Panc1 (cell line): Measurements from ENCODE around the gene MYH11. TPM values are rescaled to one million over a fixed set of nuclear protein-coding genes. Genes with fewer than 3 reads are reported as not detected.

Source experiments
- ATAC-seq: fragments of 200-7000 bp; cut with Tn5 transposase; 2 replicates; pipeline ENCODE4 v1.9.1; 2020; ENCODE audit warnings: mild to moderate bottlenecking, moderate library complexity
- BruUV-seq: library from RNA; stranded (reverse); fragments of 400-500 nt; replicated peaks from 2 replicates; lab custom pipeline; 2021; lab: Mats Ljungman, UMichigan
- CTCF ChIA-PET: fragments of 300-600 bp; sonication (Branson Sonifier 250); formaldehyde crosslinking; loops from one replicate; lab custom pipeline; 2022; ENCODE audit warnings: antibody characterized with exemption; lab: Charles Lee
- POLR2A ChIA-PET: fragments of 300-600 bp; sonication (Branson Sonifier 250); formaldehyde crosslinking; loops from one replicate; lab custom pipeline; 2022; ENCODE audit warnings: antibody characterized with exemption; lab: Charles Lee
- DNase-seq: peaks from one replicate; pipeline ENCODE4 v3.0.0-alpha.2; 2010; ENCODE audit warnings: low read depth, low spot score
- H3K27ac ChIP-seq: 2 replicates; pipeline ENCODE4 v1.5.1; 2011; ENCODE audit warnings: mild to moderate bottlenecking, low read length, inconsistent platforms
- H3K27me3 ChIP-seq: fragments of 200-500 bp; sonication (Bioruptor generic); 2 replicates; pipeline ENCODE4 v1.6.0; 2014; ENCODE audit warnings: low read length, inconsistent platforms; ENCODE audit not compliant: control insufficient read depth, insufficient read depth
- H3K36me3 ChIP-seq: fragments of 200-500 bp; sonication (Bioruptor generic); 2 replicates; pipeline ENCODE4 v1.5.1; 2014; ENCODE audit warnings: inconsistent platforms, mild to moderate bottlenecking, low read length, moderate library complexity; ENCODE audit not compliant: control insufficient read depth, insufficient read depth
- H3K4me1 ChIP-seq: 2 replicates; pipeline ENCODE4 v1.5.1; 2011; ENCODE audit warnings: inconsistent platforms, mild to moderate bottlenecking, low read length, moderate library complexity; ENCODE audit not compliant: control insufficient read depth, insufficient read depth
- H3K4me3 ChIP-seq, 2 experiments: 2 replicates each; pipeline ENCODE4 v1.5.1; 2011 to 2012; ENCODE audit warnings: low read depth in 2 of 2, low read length in 2 of 2, mild to moderate bottlenecking in 2 of 2, inconsistent platforms in 1 of 2, moderate library complexity in 1 of 2
- H3K9me3 ChIP-seq: fragments of 200-500 bp; sonication (Bioruptor generic); 2 replicates; pipeline ENCODE4 v1.5.1; 2014; ENCODE audit warnings: low read depth, mild to moderate bottlenecking, inconsistent platforms, low read length, moderate library complexity; ENCODE audit not compliant: control insufficient read depth, insufficient read depth
- CTCF ChIP-seq: fragments of 450-650 bp; IDR thresholded peaks from 2 replicates; pipeline ENCODE4 v1.5.1; 2017; ENCODE audit warnings: mild to moderate bottlenecking
- POLR2AphosphoS5 ChIP-seq: IDR thresholded peaks from 2 replicates; pipeline ENCODE4 v1.6.1; 2012; ENCODE audit warnings: mild to moderate bottlenecking, low read depth, low read length, moderate library complexity
- REST ChIP-seq, 2 experiments: IDR thresholded peaks; 2 replicates each; pipeline ENCODE4 v1.6.1; 2011 to 2012; ENCODE audit warnings: low read depth in 2 of 2, control low read depth in 1 of 2, low read length in 1 of 2, mild to moderate bottlenecking in 1 of 2, moderate library complexity in 1 of 2; ENCODE audit not compliant: insufficient read depth in 1 of 2
- SIN3A ChIP-seq: IDR thresholded peaks from 2 replicates; pipeline ENCODE4 v1.6.1; 2012; ENCODE audit warnings: low read depth, mild to moderate bottlenecking, low read length, moderate library complexity, borderline replicate concordance; ENCODE audit not compliant: insufficient read depth
- TCF7L2 ChIP-seq: IDR thresholded peaks from 2 replicates; pipeline ENCODE4 v1.6.1; 2011; ENCODE audit warnings: mild to moderate bottlenecking, low read depth, low read length, inconsistent platforms
- in situ Hi-C: cut with HindIII; loops from 2 replicates; pipeline ENCODE4 v1.10.0; 2016; ENCODE audit warnings: low sequenced_read_pairs, low pct_unique_long_range_greater_than_20kb
- intact Hi-C: fragments of 100-400 bp; cut with micrococcal nuclease; formaldehyde crosslinking; loops from one replicate; pipeline ENCODE4 v1.10.0; 2022; ENCODE audit not compliant: unreplicated experiment
- total RNA-seq: library from RNA; stranded (reverse); gene quantifications from one replicate; pipeline ENCODE4 v1.2.1, GENCODE V29; 2021; ENCODE audit not compliant: unreplicated experiment

MYH11 gene
- total RNA-seq, 1 experiment from 2014 or later = 0.51 TPM

- DNase-seq (no peak), ATAC-seq (peak; percentile 39; the same call in 1 of the 2 replicates)
- intact Hi-C loops = loop anchor here (5.0 kb wide), 1 partner anchor 46 kb away; no protein-coding TSS in a partner anchor
- Histone ChIP-seq H3K36me3 (no peaks in the 10 kb centered on the region), H3K4me1 (no peaks in the 10 kb centered on the region), H3K9me3 (no peaks in the 10 kb centered on the region), H3K27me3 (no peaks in the 10 kb centered on the region), H3K4me3 (no peak overlapping the region), H3K27ac (no peak overlapping the region)
- no peak for TF ChIP-seq SIN3A
- no peak for TF ChIP-seq TCF7L2
- TF ChIP-seq CTCF = no peak
- TF ChIP-seq REST (IDR thresholded peaks at IDR 0.05; ENCODE audit: insufficient read depth in 1 of 2, low read depth in 2 of 2, low read length in 1 of 2) = no peak
- no peak for TF ChIP-seq POLR2AphosphoS5
- ChIA-PET POLR2A (no interaction called here), CTCF (interaction anchor here (0.5 to 2.0 kb wide), 8 partner anchors 14 to 59 kb away, joined by 3 to 7 read pairs (median 4); no protein-coding TSS in a partner anchor)
- no TSS peak for BruUV-seq
- in situ Hi-C loops = no loop called here
Observed at GRCh38 chr16:15822957-15823356, 33.9 kb downstream of the MYH11 start.

GRCh38 chr16:15820837-15821236 is 36.0 kb downstream of the MYH11 start:
- POLR2A ChIA-PET = no interaction called here
- Histone ChIP-seq H3K27me3 (no peaks in the 10 kb centered on the region), H3K4me1 (no peaks in the 10 kb centered on the region), H3K4me3 (no peak overlapping the region), H3K9me3 (peaks cover 8% of the 10 kb centered on the region; the same call in 1 of the 2 replicates), H3K36me3 (no peaks in the 10 kb centered on the region), H3K27ac (no peak overlapping the region)
- BruUV-seq = no TSS peak
- CTCF ChIA-PET = interaction anchor here (0.6 to 2.4 kb wide), 5 partner anchors 9 to 55 kb away, joined by 5 to 23 read pairs (median 6); no protein-coding TSS in a partner anchor
- no peak for ATAC-seq
- DNase-seq = no peak
- intact Hi-C loops (loop anchor here (5.0 kb wide), 1 partner anchor 44 kb away; no protein-coding TSS in a partner anchor), in situ Hi-C loops (no loop called here)
- TF ChIP-seq TCF7L2 (no peak), SIN3A (no peak)

GRCh38 chr16:15819046-15819445 is 37.8 kb downstream of the MYH11 start:
- intact Hi-C loops (no loop called here), in situ Hi-C loops (loop anchor here (5.0 kb wide), 1 partner anchor 37 kb away; no protein-coding TSS in a partner anchor)
- BruUV-seq = no TSS peak
- TF ChIP-seq TCF7L2 = no peak
- no peak for TF ChIP-seq SIN3A
- TF ChIP-seq POLR2AphosphoS5 = no peak
- no peak for TF ChIP-seq CTCF
- H3K4me3 ChIP-seq = no peak overlapping the region
- no peak overlapping the region for H3K27ac ChIP-seq
- peaks cover 17% of the 10 kb centered on the region; the same call in 1 of the 2 replicates for H3K9me3 ChIP-seq
- DNase-seq (no peak), ATAC-seq (no peak)
- CTCF ChIA-PET = no interaction called here
- H3K27me3 ChIP-seq = no peaks in the 10 kb centered on the region
- POLR2A ChIA-PET = interaction anchor here (0.6 kb wide), 1 partner anchor 153 kb away, joined by 3 read pairs; no protein-coding TSS in a partner anchor
- H3K4me1 ChIP-seq = no peaks in the 10 kb centered on the region
- H3K36me3 ChIP-seq = no peaks in the 10 kb centered on the region
